GM19025 (cell line): ENCODE measurements around the gene HIP1R.

ENCODE experiments used
- ATAC-seq: cut with Tn5 transposase; IDR thresholded peaks from one replicate; pipeline ENCODE4 v1.9.1; 2021; ENCODE audit warnings: mild to moderate bottlenecking, low read depth, moderate library complexity; ENCODE audit not compliant: unreplicated experiment

Gene HIP1R

DNA sequence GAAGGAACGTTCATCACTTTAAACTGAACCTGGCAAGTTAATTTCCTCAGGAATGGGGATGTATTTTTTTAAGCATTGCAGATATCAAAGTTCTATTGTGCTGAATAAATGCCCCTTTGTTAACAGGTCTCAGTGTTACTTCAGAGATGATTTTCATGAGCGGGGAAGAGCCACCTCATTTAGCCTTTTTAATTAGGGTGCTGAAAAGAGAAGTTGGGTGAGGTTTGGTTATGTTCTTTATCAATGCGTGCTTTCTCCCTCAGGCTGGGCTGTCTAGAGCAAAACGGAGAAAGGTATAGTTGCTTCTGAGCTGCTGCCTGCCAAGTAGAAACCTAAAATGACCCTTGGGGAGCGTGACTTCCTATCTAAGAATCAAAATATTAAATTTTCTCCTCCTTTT lies 8.0 kb upstream of the HIP1R start:
- ATAC-seq, result no peak

GRCh38 chr12:122830517-122831214 lies 4.6 kb upstream of the HIP1R start:
- no peak for ATAC-seq

DNA sequence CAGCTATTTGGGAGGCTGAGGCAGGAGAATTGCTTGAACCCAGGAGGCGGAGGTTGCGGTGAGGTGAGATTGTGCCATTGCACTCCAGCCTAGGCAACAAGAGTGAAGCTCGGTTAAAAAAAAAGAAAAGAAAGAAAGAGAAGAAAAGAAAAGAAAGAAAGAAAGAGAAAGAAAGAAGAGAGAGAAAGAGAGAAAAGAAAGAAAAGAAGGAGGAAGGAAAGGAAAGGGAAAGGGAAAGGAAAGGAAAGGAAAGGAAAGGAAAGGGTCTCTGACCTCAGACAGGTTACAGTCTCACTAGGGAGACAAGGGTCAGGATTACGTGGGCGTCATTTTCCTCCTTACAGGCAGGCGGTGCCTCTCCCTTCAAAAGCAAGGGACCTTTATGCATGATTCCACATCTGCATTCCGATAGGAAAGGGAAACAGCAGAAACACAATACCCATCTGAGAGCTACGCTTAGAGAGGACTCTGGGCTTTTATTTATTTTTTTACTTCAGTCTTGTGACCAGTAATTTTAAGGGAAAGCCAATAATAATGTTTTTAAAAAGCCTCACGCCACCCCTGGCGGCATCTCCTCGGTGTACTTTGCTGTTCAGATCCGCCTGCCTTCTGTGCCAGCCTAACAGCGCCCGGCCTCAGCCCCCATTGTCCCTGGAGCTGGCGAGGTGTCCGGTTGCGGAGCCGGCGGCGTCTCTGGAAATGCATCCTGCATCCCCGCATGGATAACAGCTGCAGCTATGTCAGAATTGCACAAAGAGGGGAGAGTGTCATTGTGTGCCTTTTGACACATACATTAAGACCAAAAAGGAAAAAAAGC lies 945 bp upstream of the HIP1R start:
- no peak for ATAC-seq

GRCh38 chr12:122835750-122836026 lies 431 bp downstream of the HIP1R start:
- no peak for ATAC-seq

GRCh38 chr12:122836027-122836921 lies 1.0 kb downstream of the HIP1R start:
- no peak for ATAC-seq

DNA sequence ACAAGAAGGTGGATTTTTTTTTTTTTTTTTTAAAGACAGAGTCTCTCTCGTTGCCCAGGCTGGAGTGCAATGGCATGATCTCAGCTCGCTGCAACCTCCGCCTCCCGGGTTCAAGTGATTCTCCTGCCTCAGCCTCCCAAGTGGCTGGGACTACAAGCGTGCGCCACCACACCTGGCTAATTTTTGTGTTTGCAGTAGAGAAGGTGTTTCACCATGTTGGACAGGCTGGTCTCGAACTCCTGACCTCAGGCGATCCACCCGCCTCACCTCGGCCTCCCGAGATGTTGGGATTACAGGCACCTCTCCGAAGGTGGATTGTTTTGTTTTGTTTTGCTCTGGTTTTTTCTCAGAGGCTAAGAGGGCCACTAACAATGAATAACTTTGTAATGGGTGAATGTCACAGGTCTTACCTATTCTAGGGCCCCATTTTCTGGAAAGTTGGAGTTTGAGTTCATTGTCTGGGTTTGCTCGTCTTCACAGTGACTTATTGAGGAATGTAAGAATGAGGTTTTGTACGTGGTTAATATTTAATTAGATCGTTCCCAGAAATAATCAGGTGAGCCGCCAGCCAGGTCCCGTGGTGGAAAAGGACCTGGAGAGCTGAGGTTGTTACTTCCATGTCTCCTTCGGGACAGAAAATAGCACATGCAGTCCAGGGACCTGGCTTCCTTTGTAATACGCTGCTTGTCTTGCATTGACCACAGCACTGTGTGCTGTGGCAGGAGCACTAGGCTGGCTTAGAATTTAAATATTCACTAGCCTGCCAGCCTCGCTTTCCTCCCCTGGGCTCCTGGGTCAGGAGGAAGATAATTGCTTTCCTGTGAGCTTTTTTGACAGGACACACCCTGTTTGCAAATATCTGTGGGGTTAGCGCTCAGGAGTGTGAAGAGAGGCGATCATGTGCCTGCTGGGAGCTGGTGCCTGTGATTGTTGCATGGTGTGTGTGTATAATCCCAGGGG lies 2.3 kb downstream of the HIP1R start:
- ATAC-seq, result no peak

GRCh38 chr12:122838841-122839240 lies 3.6 kb downstream of the HIP1R start:
- ATAC-seq, result no peak

GRCh38 chr12:122839907-122840554 lies 4.8 kb downstream of the HIP1R start:
- ATAC-seq, result no peak

GRCh38 chr12:122840580-122841513 lies 5.6 kb downstream of the HIP1R start:
- no peak for ATAC-seq

GRCh38 chr12:122841544-122842321 lies 6.5 kb downstream of the HIP1R start:
- ATAC-seq, result no peak

DNA sequence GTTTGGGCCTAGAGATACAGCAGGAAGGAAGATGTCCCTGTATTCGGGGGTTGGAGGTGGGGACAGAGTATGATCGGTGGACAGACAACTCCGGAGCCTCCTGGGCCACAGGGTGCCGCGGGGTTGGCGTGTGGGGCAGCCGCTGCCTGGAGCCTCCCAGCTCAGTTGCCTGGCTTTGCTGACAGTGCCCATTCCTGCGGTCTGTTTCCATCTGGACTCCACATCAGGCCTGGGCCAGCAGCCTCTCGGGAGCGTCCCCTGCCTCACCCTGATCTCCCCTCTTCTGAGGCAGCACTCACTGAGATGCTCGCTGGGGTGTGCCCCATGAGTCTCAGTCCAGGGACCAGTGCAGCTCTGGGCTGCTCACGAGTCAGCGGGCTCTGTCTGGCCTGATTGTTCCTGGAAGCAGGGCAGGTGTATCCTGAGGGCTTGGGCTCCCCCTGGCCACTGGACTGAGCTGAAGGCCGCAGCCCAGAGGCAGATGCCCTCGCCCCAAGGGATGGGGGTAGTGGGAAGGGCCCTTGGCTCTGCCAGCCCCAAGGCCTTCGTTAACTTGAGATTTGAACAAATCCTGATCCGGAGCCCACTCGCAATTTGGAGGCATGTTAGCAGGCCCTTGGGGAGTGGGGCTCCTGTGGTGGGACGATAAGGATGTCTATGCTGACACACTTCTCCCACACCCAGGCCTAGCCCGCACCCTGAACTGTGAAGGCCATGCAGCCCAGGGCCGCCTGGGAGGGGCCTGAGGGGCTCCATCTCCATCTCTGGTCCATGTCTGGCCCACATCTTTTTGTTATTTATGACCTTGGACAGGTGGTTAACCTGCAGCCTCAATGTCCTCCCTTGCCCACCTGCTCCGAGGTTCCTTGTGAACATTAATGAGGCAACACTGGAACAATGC lies 7.5 kb downstream of the HIP1R start:
- ATAC-seq, result no peak

- no peak for ATAC-seq
Observed at GRCh38 chr12:122843455-122843854, 8.2 kb downstream of the HIP1R start.

DNA sequence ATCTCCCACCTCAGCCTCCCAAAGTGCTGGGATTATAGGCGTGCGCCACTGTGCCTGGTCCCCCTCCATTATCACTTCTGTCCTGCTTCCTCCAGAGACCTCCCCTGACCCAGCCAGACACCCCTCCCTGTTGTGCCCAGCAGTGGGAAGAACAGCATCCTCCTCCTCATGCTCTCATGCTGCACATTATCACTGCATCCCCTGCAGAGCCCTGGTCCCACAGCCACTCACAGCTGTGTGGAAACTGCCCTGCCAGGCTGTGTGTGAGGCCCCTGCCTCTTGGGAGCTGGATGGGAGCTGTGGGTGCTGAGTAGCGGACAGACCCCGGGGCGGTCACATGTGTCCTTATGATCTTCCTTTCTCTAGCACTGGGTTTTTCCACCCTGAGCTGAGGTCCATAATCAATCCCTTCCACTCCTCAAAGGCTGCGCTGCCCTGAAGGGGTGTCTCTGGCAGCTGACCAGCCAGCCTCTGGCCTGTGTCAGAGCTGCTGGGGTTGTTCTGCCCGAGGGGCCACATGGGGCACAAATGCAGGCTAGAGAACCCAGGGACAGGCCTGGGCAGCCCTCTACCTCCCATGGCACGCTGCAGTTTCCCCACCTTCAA lies 9.2 kb downstream of the HIP1R start:
- ATAC-seq, result no peak

- ATAC-seq, result no peak
Observed at GRCh38 chr12:122845041-122845864, 10.0 kb downstream of the HIP1R start.

DNA sequence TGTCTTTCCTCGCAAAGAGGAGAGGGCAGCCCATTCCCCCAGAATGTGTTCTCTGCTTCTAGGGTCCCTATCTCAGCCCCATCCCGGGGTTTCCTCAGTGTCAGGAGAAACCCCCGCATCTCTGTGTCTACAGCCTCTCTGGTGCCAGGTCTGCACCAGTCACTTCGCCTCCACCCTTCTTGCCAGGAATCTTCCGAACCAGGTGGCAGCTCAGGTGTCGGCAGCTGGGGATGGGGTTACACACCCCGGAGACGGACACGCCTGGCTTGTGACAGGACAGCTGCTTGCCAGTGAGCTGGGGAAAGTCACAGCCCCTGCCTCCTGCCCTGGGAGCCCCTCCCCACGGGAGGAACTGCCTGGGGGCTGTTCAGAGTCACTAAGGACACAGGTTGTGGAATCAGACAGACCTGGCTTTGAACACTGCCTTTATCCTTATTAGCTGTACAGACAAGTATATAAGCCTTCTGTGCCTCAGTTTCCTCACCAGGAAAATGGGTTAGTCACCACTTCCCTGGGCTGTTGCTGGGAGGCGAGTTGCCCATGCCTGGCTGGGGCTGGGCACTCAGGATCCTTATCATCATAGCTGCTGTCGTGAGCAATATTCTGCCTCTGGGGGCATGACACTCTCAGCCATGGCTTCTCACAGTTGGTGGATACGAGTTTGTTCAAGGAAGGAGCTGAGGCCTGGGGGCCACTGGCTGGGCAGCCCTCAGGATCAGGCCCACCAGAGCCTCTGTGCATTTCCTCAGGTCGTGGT lies 10.8 kb downstream of the HIP1R start:
- ATAC-seq, result no peak
